ENCODE measurements around the gene PRMT5.

DNA sequence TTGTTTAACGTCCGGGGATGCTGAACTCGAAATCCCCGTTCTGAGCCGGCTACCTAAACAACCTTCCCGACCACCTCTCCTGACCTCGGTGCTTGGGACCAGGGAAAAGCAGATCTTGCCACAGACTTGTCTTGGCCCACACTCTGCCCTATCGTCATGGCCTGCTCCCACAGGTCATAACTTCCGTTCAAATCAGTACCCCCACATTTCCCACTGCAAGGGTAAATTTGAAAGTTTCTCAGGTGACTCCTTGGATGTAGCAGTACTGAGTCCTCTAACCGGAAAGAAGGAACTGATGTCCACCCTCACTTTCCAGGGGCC is 9.6 kb downstream of the PRMT5 start:
- TF ChIP-seq POLR2A (IDR thresholded peaks at IDR 0.05; ENCODE audit: low read length): no peak
- no peak for TF ChIP-seq GATA1 (IDR thresholded peaks at IDR 0.05; ENCODE audit: low read depth, low read length)

Data from erythroblast (primary cell).